H1 (cell line): ENCODE results near the gene PEX5L. TPM values are rescaled to one million over a fixed set of nuclear protein-coding genes. Genes with fewer than 3 reads are reported as not detected.

Experiments used
- CTCF ChIA-PET: fragments of 300-600 bp; sonication (Branson Sonifier 250); formaldehyde crosslinking; loops from one replicate; lab custom pipeline; 2021; ENCODE audit not compliant: partially characterized antibody; lab: Charles Lee
- POLR2A ChIA-PET: fragments of 300-600 bp; sonication (Branson Sonifier 250); formaldehyde crosslinking; loops from one replicate; lab custom pipeline; 2021; ENCODE audit warnings: inconsistent platforms; ENCODE audit not compliant: partially characterized antibody; lab: Charles Lee
- DNase-seq, 2 experiments: peaks; one replicate each; pipeline versions ENCODE4 v3.0.0 to v3.0.0-alpha.2; 2010 to 2022; ENCODE audit warnings: low spot score in 2 of 2, low read depth in 1 of 2, mixed read lengths in 1 of 2
- FAIRE-seq: peaks from 2 replicates; lab custom pipeline; 2011; peaks lifted over from hg19 to GRCh38; lab: Jason Lieb, UNC
- H2AFZ ChIP-seq: 2 replicates; pipeline ENCODE4 v1.8.1; 2012; ENCODE audit warnings: low read length, inconsistent platforms
- H2AK5ac ChIP-seq: 2 replicates; pipeline ENCODE4 v1.6.1; 2013; ENCODE audit warnings: low read depth, low read length
- H2BK120ac ChIP-seq: replicated peaks from 2 replicates; pipeline ENCODE3; 2013; ENCODE audit warnings: low read depth, low read length, inconsistent platforms
- H2BK12ac ChIP-seq: 2 replicates; pipeline ENCODE4 v1.6.1; 2013; ENCODE audit warnings: low read depth, low read length
- H2BK15ac ChIP-seq: 2 replicates; pipeline ENCODE4 v1.6.1; 2013; ENCODE audit warnings: low read length
- H2BK20ac ChIP-seq: 2 replicates; pipeline ENCODE4 v1.6.1; 2013; ENCODE audit warnings: low read length
- H2BK5ac ChIP-seq: 2 replicates; pipeline ENCODE4 v1.6.1; 2013; ENCODE audit warnings: low read depth, low read length
- H3K14ac ChIP-seq: 2 replicates; pipeline ENCODE4 v1.6.1; 2013; ENCODE audit warnings: inconsistent platforms; ENCODE audit not compliant: insufficient read length
- H3K18ac ChIP-seq: 2 replicates; pipeline ENCODE4 v1.6.1; 2013; ENCODE audit warnings: low read length; ENCODE audit errors: extremely low read depth
- H3K23ac ChIP-seq: 2 replicates; pipeline ENCODE4 v1.6.1; 2013; ENCODE audit warnings: inconsistent platforms; ENCODE audit not compliant: insufficient read length
- H3K23me2 ChIP-seq: 2 replicates; pipeline ENCODE4 v1.6.1; 2013; ENCODE audit warnings: low read depth, low read length
- H3K27ac ChIP-seq: 2 replicates; pipeline ENCODE4 v1.6.1; 2011; ENCODE audit warnings: low read depth, low read length, inconsistent platforms
- H3K27me3 ChIP-seq, 4 experiments: replicated peaks in 1 of 4; 1 replicate in 1 of 4; 2 replicates in 3 of 4; pipeline versions ENCODE4 v1.6.1 to v1.8.1; 2011 to 2013; ENCODE audit warnings: low read length in 3 of 4, mild to moderate bottlenecking in 3 of 4, inconsistent platforms in 2 of 4, mixed read lengths in 2 of 4, moderate library complexity in 1 of 4; ENCODE audit not compliant: control insufficient read depth in 3 of 4, insufficient read depth in 3 of 4; ENCODE audit errors: extremely low read depth in 1 of 4
- H3K36me3 ChIP-seq, 4 experiments: 2 replicates each; pipeline versions ENCODE4 v1.6.1 to v1.8.1; 2011 to 2013; ENCODE audit warnings: mild to moderate bottlenecking in 4 of 4, low read length in 3 of 4, moderate library complexity in 2 of 4, control low read depth in 1 of 4, inconsistent platforms in 1 of 4; ENCODE audit not compliant: insufficient read depth in 4 of 4, control insufficient read depth in 2 of 4
- H3K4ac ChIP-seq: replicated peaks from 2 replicates; pipeline ENCODE3; 2013; ENCODE audit warnings: low read length, low read depth, mixed read lengths, inconsistent platforms; ENCODE audit not compliant: insufficient read length
- H3K4me1 ChIP-seq, 4 experiments: replicated peaks in 1 of 4; 1 replicate in 1 of 4; 2 replicates in 3 of 4; pipeline versions ENCODE4 v1.6.1 to v1.8.1; 2011 to 2013; ENCODE audit warnings: low read length in 3 of 4, inconsistent platforms in 2 of 4, mixed read lengths in 1 of 4; ENCODE audit not compliant: insufficient read depth in 4 of 4, control insufficient read depth in 3 of 4
- H3K4me2 ChIP-seq, 2 experiments: 2 replicates each; pipeline versions ENCODE4 v1.6.1 to v1.8.1; 2011 to 2013; ENCODE audit warnings: low read depth in 2 of 2, low read length in 2 of 2, control low read depth in 1 of 2, inconsistent platforms in 1 of 2, mild to moderate bottlenecking in 1 of 2; ENCODE audit not compliant: insufficient read depth in 1 of 2
- H3K4me3 ChIP-seq, 4 experiments: fragments of 200-600, 300-600 bp in 1 of 4; sonication (generic), shearing (Covaris generic), sonication (Bioruptor Twin) in 1 of 4; 2 replicates each; pipeline versions ENCODE4 v1.5.1 to v1.8.1; 2011 to 2016; ENCODE audit warnings: low read length in 4 of 4, low read depth in 3 of 4, control low read depth in 2 of 4, inconsistent platforms in 2 of 4, mild to moderate bottlenecking in 2 of 4, mixed read lengths in 1 of 4, moderate library complexity in 1 of 4; ENCODE audit not compliant: insufficient read depth in 2 of 4; ENCODE audit errors: extremely low read depth in 1 of 4
- H3K56ac ChIP-seq: replicated peaks from 2 replicates; pipeline ENCODE3; 2013; ENCODE audit warnings: low read depth, mild to moderate bottlenecking, mixed read lengths, low read length, inconsistent platforms; ENCODE audit not compliant: insufficient read length
- H3K79me1 ChIP-seq: 2 replicates; pipeline ENCODE4 v1.6.1; 2013; ENCODE audit warnings: low read depth, low read length, control low read depth
- H3K79me2 ChIP-seq, 2 experiments: 2 replicates each; pipeline versions ENCODE4 v1.6.1 to v1.8.1; 2012 to 2013; ENCODE audit warnings: low read length in 2 of 2, mild to moderate bottlenecking in 2 of 2, inconsistent platforms in 1 of 2; ENCODE audit not compliant: insufficient read depth in 2 of 2, control insufficient read depth in 1 of 2
- H3K9ac ChIP-seq, 4 experiments: replicated peaks in 1 of 4; 1 replicate in 1 of 4; 2 replicates in 3 of 4; pipeline versions ENCODE4 v1.6.1 to v1.8.1; 2011 to 2013; ENCODE audit warnings: low read depth in 3 of 4, low read length in 3 of 4, control low read depth in 2 of 4, mild to moderate bottlenecking in 2 of 4, moderate library complexity in 2 of 4, inconsistent platforms in 1 of 4; ENCODE audit errors: extremely low read depth in 1 of 4
- H3K9me3 ChIP-seq, 2 experiments: 2 replicates each; pipeline versions ENCODE4 v1.6.1 to v1.8.1; 2012 to 2013; ENCODE audit warnings: mild to moderate bottlenecking in 2 of 2, moderate library complexity in 2 of 2, control low read depth in 1 of 2, inconsistent platforms in 1 of 2, low read depth in 1 of 2, low read length in 1 of 2, mixed read lengths in 1 of 2; ENCODE audit not compliant: insufficient read depth in 2 of 2
- H4K20me1 ChIP-seq, 2 experiments: replicated peaks in 1 of 2; 2 replicates each; pipeline versions ENCODE3 to v1.8.1; 2011 to 2013; ENCODE audit warnings: inconsistent platforms in 2 of 2, low read length in 2 of 2, mild to moderate bottlenecking in 1 of 2; ENCODE audit not compliant: insufficient read depth in 2 of 2, control insufficient read depth in 1 of 2
- H4K5ac ChIP-seq: 2 replicates; pipeline ENCODE4 v1.6.1; 2013; ENCODE audit warnings: low read length, low read depth, mixed read lengths, inconsistent platforms; ENCODE audit not compliant: insufficient read length
- H4K8ac ChIP-seq: 2 replicates; pipeline ENCODE4 v1.8.0; 2013; ENCODE audit warnings: mild to moderate bottlenecking, moderate library complexity, low read length, inconsistent platforms; ENCODE audit not compliant: insufficient read depth; ENCODE audit errors: extremely low read depth
- H4K91ac ChIP-seq: replicated peaks from 2 replicates; pipeline ENCODE3; 2013; ENCODE audit warnings: low read length, mixed read lengths, inconsistent platforms; ENCODE audit not compliant: insufficient read length
- ASH2L ChIP-seq: fragments of 200-600, 300-600 bp; sonication (generic); IDR thresholded peaks from one replicate; pipeline ENCODE4 v1.7.1; 2017; ENCODE audit warnings: low read length
- EP300 ChIP-seq, 2 experiments: IDR thresholded peaks; 1 replicate in 1 of 2; 2 replicates in 1 of 2; pipeline ENCODE4 v1.6.1; 2011 to 2012; ENCODE audit warnings: low read depth in 2 of 2, low read length in 2 of 2, mild to moderate bottlenecking in 2 of 2, borderline replicate concordance in 1 of 2, inconsistent platforms in 1 of 2, moderate library complexity in 1 of 2
- TAF1 ChIP-seq: IDR thresholded peaks from 2 replicates; pipeline ENCODE4 v1.6.1; 2011; ENCODE audit warnings: mild to moderate bottlenecking, low read depth, low read length
- WGBS, 2 experiments: shearing (Covaris generic) in 1 of 2; methylation state at CpG; one replicate each; pipeline versions ENCODE4 v1.1.6 to v1.1.7; 2013 to 2015; ENCODE audit warnings: low lambda C conversion rate in 2 of 2, mixed read lengths in 2 of 2, inconsistent platforms in 1 of 2, low coverage in 1 of 2, missing lambda C conversion rate in 1 of 2; ENCODE audit not compliant: insufficient replicate concordance in 2 of 2, insufficient coverage in 1 of 2, insufficient read length in 1 of 2; ENCODE audit errors: extremely low coverage in 1 of 2, missing lambda C conversion rate in 1 of 2; 5-methylcytosine and 5-hydroxymethylcytosine counted together
- polyA plus RNA-seq, 7 experiments: library from polyadenylated mRNA; depleted of rRNA in 3 of 7; stranded (reverse) in 5 of 7; unstranded in 2 of 7; fragments of >200 nt in 5 of 7; fragments of 200-250 nt in 2 of 7; gene quantifications; 1 replicate in 5 of 7; 2 replicates in 1 of 7; 4 replicates in 1 of 7; pipeline versions ENCODE4 v1.2.1 to v1.2.3, GENCODE V29; 2011 to 2013; ENCODE audit warnings: missing spikeins in 2 of 7, mixed read lengths in 2 of 7
- total RNA-seq: library from RNA; stranded (reverse); fragmentation: NEBNext Ultra II Directional; extraction: Animal tissue kit (Norgen Biotek cat#: 25700); gene quantifications from 2 replicates; pipeline ENCODE4 v1.2.1, GENCODE V29; 2021

Gene PEX5L
- total and polyA plus RNA-seq, 2 of the 8 experiments (the other 6 are each of a cell fraction or from before 2014, with no cell fraction given), result 0.80 to 4.2 TPM

DNA sequence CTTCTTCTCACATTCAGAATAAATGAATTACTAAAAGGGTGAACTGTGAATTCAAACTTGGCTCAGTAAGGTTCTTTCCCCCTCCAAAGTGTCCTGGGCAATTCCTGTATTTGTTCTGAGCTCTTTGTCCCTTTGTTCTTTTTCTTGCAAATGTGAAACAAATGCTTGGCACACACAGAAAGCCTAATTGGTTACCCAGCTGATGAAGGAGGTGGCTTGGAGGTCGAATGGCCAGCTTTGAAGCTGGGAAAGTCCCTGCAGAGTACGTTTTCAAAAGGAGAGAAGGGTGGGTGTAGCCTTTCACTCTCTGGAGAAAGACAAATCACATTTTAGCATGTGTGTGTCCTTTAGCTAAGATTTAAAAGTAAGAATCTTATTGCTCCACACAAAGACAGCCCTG is 154.4 kb downstream of the PEX5L start:
- H2BK12ac ChIP-seq, result peak overlapping the region; percentile 93; the same call in 1 of the 2 replicates
- H2BK20ac ChIP-seq, result no peak overlapping the region; the same call in 1 of the 2 replicates
- H3K9ac ChIP-seq, result no peak overlapping the region
- no peak overlapping the region; a peak in 1 of 8 replicates for H3K4me3 ChIP-seq
- ChIA-PET CTCF (interaction anchor here (1.7 to 4.2 kb wide), 5 partner anchors 10 to 713 kb away, joined by 4 to 25 read pairs (median 6); no protein-coding TSS in a partner anchor), POLR2A (interaction anchor here (0.6 kb wide), 2 partner anchors 36 to 597 kb away, joined by 3 read pairs; no protein-coding TSS in a partner anchor)
- no peak overlapping the region for H2AFZ ChIP-seq
- H3K18ac ChIP-seq, result no peak overlapping the region
- H2BK120ac ChIP-seq, result no peak overlapping the region
- H4K5ac ChIP-seq, result no peak overlapping the region
- peaks cover 0 to 21% (median 20%) of the 10 kb centered on the region in 4 experiments; a peak in 3 of 7 replicates for H3K4me1 ChIP-seq
- H3K23me2 ChIP-seq, result no peaks in the 10 kb centered on the region
- peak overlapping the region; percentile 39; the same call in 1 of the 2 replicates for H3K27ac ChIP-seq
- TF ChIP-seq EP300 (IDR thresholded peaks at IDR 0.05; ENCODE audit: borderline replicate concordance in 1 of 2, low read depth in 2 of 2, low read length in 2 of 2) (0 out of 3 replicates have a peak, but pooled peaks of 1 of the 2 experiments have one; percentile 7), ASH2L (no peak), TAF1 (peak; percentile 31; the same call in 1 of the 2 replicates)
- FAIRE-seq, result peak; percentile 93
- H2BK15ac ChIP-seq, result no peak overlapping the region
- H3K79me1 ChIP-seq, result no peaks in the 10 kb centered on the region
- H2BK5ac ChIP-seq, result peak overlapping the region; percentile 42; the same call in 1 of the 2 replicates
- no peaks in the 10 kb centered on the region for H3K79me2 ChIP-seq
- H4K20me1 ChIP-seq, result no peaks in the 10 kb centered on the region
- no peak overlapping the region for H3K14ac ChIP-seq
- no peaks in the 10 kb centered on the region for H3K36me3 ChIP-seq
- H3K23ac ChIP-seq, result no peak overlapping the region
- H3K4me2 ChIP-seq, result peak overlapping the region; percentile 10 to 21; a peak in 2 of 4 replicates
- H3K56ac ChIP-seq, result no peak overlapping the region
- no peak overlapping the region for H3K4ac ChIP-seq
- no peak overlapping the region for H2AK5ac ChIP-seq
- H4K8ac ChIP-seq, result no peak overlapping the region
- H3K9me3 ChIP-seq, result no peaks in the 10 kb centered on the region
- no peak for DNase-seq
- H3K27me3 ChIP-seq, result no peaks in the 10 kb centered on the region
- WGBS, 2 experiments, result 11% methylated on average over 2 of the region's 2 CpGs; no CpG with 5 or more reads in 1 of the 2 experiments
- no peak overlapping the region for H4K91ac ChIP-seq
